ENCODE measurements around the gene NUTF2.
"Not testable (repeated sequence)": the region's sequence is repeated elsewhere in the genome, so short reads cannot be mapped to it uniquely, and the experiment has no call there.

Gene NUTF2

DNA sequence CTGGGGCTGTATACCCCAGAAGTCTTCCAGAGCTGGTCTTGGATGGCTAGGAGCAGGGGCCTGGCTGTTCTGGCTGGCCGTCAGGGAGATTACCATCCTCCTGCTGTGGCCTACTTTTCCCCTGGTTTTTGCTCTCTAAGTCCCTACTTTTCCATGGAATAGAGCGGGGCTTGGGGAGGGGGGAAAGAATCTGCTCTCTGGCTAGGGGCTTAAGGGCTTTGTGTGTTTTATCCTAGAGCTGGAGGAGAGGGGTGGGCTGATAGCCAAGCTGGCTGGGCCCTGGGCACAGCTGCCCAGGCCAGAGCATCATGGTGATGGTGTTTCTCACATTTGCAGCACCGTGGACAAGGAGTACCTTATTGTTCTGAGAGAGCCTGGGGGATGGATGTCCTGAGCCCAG is 41.6 kb downstream of the NUTF2 start:
- DNase-seq = no peak

DNA sequence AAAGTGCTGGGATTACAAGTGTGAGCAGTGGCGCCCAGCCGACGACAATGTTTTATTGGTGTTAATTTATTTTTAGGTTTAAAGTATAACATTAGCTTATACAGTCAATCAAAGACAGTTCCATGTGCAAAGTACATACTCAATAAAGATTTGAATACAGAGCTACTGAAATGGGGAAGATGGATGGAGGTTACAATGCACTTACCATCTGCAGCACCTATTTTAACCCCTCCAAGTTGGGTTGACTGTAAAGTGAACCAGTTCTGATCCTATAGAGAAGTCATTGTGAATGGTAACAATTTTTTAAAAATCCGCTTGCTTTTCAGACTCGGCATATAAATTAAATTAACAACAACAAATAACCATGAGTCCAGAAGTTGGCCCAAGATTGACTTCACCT is 45.6 kb downstream of the NUTF2 start:
- no peak for DNase-seq

DNA sequence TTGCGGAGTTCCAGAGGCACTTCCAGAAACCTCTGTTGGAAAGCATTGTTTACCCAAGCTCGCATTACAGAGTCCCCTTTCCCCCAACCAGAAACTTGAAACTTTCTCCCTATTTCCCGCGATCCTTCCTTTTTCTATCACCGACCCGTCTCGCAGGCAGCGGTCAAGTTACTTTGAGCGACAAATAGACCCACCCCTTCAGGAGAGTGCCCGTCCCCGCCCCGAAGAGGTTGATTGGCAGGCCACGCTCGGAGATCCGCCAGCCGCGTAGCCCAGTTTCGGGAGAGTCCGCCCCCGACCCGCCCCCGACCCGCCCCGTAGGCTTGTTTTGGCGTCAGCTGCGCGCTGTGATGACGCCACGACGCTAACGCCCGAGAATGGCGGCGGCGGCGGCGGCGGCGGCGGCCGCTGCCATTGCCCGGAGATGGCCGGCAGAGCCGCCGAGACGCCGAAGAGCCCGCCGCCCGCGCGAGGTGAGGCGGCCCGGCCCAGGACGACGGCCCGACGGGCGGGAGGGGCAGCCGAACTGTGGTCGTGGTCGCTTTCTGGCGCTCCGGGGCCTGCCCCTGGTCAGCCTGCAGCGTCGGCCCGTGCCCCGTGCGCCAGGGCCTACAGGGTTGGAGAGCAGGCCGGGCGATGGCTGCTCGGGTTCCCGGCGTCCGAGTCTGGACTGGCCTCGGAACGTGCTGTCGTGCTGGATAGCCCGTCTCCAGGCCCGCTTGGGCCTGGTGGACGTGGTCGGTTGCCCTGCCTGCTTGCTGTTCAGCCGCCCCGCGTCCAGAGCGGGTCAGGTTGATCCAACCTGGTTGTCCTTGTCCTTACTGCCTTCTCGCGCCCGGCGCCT is 46.4 kb downstream of the NUTF2 start, which contains the start of gene PSKH1:
Gene PSKH1, plus strand, starts transcription at position 356 of the 844 bp plus-strand sequence. CDS start 15,496 bp downstream, outside the sequence.
- peak; percentile 79 for DNase-seq

DNA sequence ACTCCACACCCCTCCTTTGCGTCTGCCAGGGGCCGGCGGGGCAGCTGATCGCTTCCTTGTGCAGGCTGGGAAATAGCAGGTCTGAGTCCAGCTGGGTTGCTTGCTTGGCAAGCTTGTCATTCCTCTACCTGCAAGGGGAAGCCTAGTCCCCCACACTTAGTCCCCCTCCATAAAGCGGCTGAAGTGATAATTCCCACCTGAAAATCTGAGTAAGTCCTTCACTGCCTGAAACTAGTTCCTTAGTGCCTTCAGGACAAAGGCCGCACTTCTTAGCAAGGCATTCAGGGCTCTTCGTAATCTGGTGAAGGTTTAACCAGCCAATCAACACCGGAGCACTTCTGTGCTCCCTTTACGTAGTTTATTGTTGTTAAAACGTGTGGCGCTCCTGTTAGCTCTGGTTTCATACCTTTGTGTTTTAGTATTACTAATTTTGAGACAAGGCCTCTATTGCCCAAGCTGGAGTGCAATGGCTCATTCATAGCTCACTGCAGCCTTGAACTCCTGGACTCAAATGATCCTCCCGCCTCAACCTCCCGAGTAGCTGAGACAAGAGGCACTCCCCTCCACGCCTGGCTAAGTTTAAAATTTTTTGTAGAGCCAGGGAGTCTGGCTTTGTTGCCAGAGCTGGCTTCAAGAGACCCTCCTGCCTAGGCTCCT is 47.1 kb downstream of the NUTF2 start:
- no peak for DNase-seq

DNA sequence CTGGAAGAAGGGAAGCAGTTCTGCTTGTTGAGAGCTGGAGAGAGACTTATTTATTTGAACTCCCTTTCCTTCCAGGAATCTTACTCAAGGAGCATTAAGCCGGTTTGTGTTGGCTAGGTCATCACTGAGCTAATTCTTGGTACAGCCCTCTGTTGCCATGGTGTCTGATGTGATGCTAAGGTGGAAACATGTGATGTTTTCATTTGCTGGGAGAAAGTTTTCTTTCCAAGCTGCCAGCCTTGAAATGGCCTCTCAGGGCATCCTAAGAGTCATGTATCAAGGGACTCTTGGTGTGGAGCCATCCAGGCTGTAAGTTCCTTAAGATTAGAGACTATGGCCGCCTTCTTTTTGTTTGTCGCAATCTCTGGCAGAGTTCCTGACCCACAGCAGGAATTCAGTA is 50.5 kb downstream of the NUTF2 start:
- no peak for DNase-seq

DNA sequence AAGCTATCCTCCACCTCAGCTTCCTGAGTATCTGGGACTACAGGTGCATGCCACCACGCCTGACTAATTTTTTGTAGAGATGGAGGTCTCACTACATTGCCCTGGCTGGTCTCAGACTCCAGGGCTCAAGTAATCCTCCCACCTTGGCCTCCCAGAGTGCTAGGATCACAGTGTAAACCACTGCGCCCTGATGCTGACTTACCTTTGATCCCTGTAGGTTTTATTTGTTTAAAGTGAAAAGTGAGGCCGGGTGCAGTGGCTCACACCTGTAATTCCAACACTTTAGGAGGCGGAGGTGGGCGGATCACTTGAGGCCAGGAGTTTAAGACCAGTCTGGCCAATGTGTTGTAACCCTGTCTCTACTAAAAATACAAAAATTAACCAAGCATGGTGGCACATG is 55.0 kb downstream of the NUTF2 start:
- no peak for DNase-seq

DNA sequence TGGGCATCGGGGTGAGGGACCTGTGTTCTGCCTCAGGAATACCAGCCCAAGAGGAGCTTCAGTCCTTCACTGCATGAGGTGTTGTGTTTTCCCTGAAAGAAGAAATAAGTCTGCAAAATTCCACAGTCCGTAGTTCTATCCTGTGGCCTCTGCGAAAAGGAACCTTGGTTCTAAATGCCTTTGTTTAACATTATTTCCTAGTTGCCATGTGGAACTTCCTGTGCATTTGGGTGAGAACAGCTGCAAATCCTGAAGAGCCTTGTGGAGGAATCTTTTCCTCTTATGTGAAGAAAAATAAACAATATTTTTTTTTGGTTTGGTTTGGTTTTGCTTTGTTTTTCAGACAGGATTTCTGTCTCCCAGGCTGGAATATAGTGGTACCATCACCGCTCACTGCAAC is 56.1 kb downstream of the NUTF2 start:
- DNase-seq = no peak

DNA sequence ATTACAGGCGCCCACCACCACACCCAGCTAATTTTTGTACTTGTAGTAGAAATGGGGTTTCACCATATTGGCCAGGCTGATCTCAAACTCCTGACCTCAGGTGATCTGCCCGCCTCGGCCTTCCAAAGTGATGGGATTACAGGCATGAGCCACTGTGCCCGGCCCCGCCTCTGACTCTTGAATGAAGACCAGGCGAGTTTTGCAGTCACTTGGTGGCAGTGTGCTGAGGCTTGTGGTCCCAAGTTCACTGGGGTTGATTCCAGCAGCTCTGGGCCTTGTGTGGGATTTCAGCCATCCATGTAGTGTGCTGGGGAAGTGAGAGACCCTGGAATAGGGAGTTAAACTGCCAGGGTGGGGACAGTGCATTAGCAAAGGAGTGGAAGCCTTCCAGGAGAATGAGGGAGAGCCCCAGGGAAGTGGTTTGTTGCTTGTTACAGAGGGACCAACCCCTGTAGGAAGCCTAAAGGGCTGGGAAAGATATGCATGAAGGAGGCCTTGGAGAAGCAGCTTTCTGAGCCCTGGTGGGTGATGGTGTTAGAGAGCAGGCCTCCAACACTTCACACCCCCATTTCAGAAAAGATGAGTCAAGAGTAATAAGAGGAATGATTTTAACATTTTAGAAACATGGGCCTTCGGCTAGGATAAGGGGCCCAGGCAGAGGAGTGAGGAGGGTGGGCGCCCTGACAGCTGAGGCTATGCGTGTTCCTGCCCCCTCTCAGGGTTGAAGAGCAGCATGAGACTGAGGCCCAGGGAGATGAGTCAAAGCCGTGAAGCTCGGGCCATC is 60.9 kb downstream of the NUTF2 start:
- DNase-seq = no peak

DNA sequence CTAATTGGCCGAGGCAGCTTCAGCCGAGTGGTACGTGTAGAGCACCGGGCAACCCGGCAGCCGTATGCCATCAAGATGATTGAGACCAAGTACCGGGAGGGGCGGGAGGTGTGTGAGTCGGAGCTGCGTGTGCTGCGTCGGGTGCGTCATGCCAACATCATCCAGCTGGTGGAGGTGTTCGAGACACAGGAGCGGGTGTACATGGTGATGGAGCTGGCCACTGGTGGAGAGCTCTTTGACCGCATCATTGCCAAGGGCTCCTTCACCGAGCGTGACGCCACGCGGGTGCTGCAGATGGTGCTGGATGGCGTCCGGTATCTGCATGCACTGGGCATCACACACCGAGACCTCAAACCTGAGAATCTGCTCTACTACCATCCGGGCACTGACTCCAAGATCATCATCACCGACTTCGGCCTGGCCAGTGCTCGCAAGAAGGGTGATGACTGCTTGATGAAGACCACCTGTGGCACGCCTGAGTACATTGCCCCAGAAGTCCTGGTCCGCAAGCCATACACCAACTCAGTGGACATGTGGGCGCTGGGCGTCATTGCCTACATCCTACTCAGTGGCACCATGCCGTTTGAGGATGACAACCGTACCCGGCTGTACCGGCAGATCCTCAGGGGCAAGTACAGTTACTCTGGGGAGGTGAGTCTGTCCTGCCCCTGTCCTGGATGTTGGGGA is 62.5 kb downstream of the NUTF2 start:
- DNase-seq = no peak

DNA sequence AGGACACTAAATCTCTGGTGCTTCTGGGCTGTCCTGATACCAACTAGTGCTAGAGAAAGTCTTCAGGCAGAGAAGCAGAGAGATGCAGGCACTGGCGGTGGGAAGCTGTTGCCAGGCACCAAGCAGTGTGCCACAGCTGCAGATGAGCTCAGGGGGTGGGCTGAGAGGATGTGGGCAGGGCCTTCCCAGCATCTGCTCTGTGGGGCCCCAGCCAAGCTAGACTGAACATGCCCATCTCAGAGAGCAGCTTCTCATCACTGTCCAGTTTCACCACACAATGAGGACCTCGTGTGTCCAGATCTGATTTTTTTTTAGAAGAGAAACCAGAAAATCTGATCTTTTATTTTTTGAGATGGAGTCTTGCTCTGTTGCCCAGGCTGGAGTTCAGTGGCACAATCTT is 63.4 kb downstream of the NUTF2 start:
- no peak for DNase-seq

DNA sequence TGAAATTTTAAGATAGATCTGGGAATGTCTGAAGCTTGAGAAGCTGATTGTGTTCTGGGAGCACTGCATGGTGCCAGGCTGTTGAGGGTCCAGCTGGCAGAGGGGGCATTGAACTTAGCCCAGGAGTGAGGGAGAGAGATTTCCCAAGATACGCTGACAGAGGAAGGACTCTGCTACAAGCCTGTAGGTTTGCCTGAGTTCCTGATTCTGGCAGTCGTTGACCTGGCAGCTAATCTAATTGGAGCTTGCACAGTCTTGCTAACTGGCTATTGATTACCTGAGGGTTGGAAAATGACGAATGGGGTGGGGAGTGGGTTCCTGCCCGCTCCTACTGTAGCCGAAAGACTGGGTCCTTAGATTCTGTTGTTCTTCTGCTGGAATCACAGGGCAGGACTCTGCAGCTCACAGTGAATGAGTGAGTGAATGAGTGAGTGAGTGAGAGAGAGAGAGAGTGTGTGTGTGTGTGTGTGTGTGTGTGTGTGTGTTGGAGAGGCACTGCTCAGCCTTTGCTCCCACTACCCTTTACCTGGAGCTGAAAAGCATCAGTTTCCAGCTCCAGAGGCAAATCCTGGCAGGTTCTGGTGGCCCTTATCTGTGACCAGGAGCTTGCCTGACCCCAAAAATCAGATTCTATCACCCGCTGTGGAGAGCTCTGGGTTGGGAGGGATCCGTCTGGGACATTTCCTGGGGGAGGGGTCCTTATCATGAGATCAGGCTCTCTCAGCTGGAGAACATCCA is 68.2 kb downstream of the NUTF2 start:
- DNase-seq = no peak

DNA sequence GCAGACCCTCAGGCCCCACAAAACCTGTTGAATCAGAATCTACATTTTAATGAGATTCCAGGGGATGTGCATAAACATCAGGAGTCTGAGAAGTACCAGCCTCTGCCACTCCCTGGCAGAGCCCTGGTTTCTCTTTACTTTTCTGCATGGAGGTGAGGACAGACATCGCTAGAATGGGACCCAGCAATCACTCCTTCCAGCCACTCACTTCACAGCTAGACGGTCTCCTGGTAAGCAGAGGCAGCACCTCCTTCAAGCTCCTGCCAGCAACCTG is 68.7 kb downstream of the NUTF2 start:
- not testable (repeated sequence) for DNase-seq

DNA sequence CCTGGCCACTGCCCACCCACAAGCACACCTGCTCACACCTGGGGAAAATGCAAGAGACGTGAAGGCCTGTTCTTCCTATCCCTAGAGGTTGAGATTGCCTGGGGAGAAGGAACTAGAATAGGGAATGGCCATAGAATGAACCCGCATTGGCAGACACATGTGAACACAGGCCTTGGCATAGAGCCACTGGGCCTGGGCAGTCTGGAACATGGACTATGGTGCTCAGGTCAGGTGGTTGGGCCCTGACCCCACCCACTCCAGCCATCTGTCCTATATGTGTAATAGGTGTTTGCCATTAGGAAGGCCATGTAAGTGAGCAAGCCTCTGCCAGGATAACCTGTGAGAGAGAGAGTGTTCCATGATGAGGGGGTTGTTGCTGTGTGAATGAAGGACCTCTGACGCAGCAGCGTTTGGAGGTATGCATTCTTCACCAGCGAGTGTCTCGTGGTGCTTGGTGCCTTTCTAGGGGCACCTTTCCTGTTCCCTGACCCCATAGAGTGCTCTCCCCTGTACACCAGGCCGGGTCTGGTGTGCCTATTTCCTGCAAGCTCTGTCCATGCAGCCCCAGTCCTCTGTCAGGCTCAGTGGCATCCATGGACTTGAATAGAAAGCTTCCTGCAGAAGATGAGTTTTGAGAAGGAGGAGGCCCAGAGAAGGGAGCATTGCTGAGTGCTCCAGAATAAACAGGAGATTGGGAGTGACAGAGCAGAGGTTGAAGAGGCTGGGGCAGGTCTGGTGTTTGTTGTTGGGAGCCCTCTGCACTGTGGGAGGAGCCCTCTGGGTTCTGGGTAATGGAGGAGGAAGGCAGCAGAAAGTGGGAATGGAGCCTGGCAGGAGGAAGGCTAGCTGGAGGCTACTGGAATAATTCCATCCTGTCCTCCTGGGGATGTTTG is 69.3 kb downstream of the NUTF2 start:
- DNase-seq = no peak

DNA sequence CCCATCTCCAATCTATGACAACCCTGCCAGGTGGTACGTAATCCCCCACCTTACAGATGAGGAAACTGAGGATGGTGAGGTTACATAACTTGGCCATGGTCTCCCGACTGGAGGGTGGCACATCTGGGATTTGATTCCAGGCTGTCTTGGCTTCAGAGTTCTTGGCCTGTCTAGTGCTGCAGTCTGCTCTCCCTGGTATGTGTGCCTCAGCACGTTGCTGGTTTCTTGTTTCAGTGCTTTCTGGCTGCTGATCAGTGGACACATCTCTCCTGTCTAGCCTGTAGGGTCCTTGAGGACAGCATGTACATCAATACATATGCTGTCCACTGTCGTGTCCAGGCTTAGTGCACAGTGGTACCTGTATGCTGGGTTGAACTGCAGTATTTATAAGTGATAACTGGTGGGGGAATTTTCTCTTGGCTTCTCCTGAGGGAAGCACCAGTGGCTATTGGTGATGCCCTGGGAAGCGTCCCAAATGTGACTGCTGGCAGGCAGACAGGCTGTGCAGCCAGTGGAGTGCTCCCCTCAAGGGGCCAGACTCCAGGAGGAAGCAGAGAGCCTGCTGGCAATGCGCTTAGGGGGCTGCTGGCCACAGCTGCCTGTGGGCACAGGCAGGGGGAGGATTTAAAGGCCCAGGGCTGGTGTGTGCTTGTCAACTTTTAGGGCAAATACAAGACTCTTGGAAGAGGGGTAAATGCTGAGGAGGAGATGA is 70.6 kb downstream of the NUTF2 start:
- DNase-seq = no peak

DNA sequence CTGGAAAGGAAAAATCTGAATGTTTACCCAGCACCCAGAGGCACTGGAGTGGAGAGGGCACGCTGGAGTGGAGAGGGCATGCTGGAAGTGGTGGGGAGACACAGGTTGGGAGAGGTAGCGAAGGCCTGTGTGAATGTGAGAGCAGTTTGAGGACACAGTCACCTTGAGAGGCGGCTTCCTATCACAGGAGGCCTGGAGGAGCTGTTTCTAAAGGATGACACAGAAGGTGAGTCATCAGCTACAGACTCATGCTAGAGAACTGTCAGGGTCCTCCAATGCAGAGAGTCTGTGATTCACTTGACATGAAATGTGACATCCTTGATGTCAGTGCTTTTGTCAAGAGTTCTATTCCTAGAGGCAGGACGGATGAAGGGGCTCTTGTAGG is 71.1 kb downstream of the NUTF2 start:
- no peak for DNase-seq

DNA sequence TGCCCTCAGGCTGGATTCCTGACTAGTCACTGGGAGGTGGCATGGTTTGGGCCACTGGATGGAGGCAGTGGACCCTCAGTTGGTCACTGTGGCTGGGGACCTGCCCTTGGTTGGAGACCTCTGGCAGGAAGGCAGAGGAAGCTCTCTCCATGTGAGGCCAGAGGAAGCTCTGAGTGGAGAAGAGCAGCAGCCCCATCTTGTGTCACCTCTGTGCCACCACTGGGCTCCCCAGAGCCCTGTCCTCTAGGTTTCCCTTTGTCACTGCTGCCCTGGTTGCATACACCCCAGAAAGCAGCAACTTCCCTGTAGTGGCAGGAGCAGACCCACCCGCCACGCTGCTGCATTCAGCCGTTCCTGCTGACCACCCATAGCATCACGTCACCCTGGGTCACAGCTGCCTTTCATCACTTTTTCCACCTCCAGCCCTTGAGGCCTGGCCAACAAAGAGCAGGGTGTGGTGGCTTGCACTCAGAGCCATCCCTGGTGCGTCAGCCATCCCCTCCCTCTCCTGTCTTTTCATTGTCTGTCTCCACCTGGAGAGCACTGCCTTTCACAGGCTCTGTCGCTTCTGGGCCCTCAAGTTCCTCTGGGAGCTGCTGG is 73.0 kb downstream of the NUTF2 start:
- DNase-seq = no peak
